Measurements from ENCODE around the gene ZACN.

Gene ZACN

GRCh38 chr17:76131692-76132573 is 53.0 kb downstream of the ZACN start:
- no peak for DNase-seq (ENCODE audit: low read depth)

All from stimulated activated CD8-positive, alpha-beta memory T cell treated with anti-CD3 and anti-CD28 coated beads, Interleukin-15, amount 100 ng/mL, for 1 hour (primary cell).